Hematopoietic multipotent progenitor cell (in vitro differentiated cells): ENCODE measurements around the gene SEMA6D. TPM values are rescaled to one million over a fixed set of nuclear protein-coding genes. Genes with fewer than 3 reads are reported as not detected.
A peak's percentile ranks its signal among the peaks of the same experiment; 100 is the strongest.
"Not testable (repeated sequence)": the region's sequence is repeated elsewhere in the genome, so short reads cannot be mapped to it uniquely, and the experiment has no call there.

Experiments
- DNase-seq, 3 donors: peaks; one replicate each; pipeline ENCODE4 v3.0.0-alpha.2; 2011 to 2015; ENCODE audit warnings: low read depth in 2 of 3, low spot score in 2 of 3
- total RNA-seq: library from RNA; depleted of rRNA; stranded (reverse); fragments of >200 nt; gene quantifications from one replicate; pipeline ENCODE4 v1.2.3, GENCODE V29; 2012

Gene SEMA6D
- total RNA-seq, 1 donor, result under 0.01 TPM

DNA sequence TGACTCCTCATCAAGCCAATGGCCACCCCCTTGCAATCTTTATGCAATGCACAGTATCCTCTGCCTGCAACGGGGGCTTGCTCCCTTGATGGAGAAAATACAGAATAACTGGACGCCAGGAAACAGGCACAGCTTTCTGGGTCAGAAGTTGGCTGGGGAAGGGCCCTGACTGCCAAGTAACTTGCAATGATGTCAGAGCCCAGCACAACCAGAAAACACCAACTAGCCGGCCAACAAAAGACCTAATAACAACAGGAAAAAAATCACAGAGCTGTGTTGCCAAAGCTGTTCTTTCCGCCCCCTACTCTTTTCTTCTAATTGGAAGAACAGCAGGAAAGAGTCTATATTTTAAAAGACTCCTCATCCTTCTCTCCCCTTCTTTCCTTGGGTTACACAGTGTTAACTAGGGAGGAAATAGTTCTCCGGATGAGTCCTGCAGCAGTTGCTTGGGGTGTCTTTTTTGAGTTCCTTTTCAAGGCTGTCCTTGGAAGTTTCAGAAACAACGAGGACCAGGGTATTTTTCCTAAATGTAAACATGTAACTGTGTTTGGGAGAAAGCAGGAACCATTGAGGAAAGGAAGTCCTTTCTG is 1.4 kb upstream of the SEMA6D start:
- no peak for DNase-seq

GRCh38 chr15:47716516-47716915 is 789 bp upstream of the SEMA6D start:
- no peak for DNase-seq

GRCh38 chr15:47718497-47719437 is 1.5 kb downstream of the SEMA6D start:
- DNase-seq, result peak in 2 of 3 donors; percentile 11 to 19

- no peak for DNase-seq
Measured at GRCh38 chr15:47719730-47720129, 2.4 kb downstream of the SEMA6D start.

- no peak for DNase-seq
Measured at GRCh38 chr15:47720555-47720954, 3.2 kb downstream of the SEMA6D start.

GRCh38 chr15:47721676-47722075 is 4.4 kb downstream of the SEMA6D start:
- no peak for DNase-seq

- DNase-seq, result no peak
Measured at GRCh38 chr15:47724346-47724745, 7.0 kb downstream of the SEMA6D start.

DNA sequence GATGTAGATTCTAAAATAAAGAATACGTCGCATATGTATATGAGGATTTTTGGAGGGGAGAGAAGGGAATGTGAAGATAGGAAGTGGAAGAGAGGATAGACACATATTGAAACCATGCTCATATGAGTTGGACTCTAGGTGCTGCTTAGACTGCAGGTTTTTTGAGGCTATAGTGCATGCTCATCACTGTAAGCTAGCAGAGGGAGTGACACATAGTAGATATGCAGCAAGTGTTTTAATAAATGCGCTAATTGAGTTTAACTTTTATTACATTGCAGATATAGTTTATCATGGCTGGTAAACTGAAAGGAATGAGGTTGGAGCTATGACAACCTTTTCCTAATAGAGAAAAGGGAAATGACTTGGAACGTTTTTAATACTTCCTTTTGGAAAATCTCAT is 7.7 kb downstream of the SEMA6D start:
- no peak for DNase-seq

GRCh38 chr15:47725906-47726305 is 8.6 kb downstream of the SEMA6D start:
- no peak for DNase-seq

DNA sequence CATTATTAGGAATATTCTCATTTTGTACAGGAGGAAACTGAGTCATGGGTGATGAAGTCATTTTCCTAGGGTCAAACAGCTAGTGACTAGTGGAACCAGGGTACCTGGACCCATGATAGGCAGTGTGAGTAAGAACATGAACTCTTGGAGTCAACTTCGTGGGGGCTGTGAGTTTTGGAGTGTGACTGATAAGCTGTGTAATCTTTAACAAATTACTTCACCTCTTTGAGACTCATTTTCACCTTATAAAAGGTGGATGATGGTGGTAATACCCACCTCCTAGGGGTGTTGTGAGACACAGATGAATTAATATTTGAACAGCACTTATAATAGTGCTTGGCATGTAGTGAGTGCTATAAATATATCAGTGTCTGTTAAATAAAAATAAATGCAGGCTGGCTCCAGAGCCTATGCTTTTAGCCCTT is 9.1 kb downstream of the SEMA6D start:
- no peak for DNase-seq

GRCh38 chr15:47727137-47727536 is 9.8 kb downstream of the SEMA6D start:
- DNase-seq, result no peak

- no peak for DNase-seq
Measured at GRCh38 chr15:47727676-47728075, 10.4 kb downstream of the SEMA6D start.

DNA sequence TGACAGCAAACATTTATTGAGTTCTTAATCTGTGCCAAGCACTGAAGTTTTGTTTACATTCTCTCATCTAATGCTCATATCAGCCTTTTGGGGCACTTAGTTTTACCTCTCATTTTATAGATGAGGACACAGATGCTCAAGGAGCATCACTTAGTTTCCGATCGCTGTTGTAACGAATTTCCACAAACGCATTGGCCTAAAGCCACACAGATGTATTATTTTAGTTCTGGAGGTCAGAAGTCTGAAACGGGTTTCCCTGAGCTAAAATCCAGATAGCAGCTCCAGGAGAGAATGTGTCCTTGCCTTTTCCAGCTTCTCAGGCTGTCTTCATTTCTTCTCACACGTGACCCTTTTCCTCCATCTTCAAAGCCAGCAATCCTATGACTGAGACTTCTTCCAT is 11.1 kb downstream of the SEMA6D start:
- DNase-seq, result no peak

GRCh38 chr15:47728886-47729285 is 11.6 kb downstream of the SEMA6D start:
- DNase-seq, result no peak

DNA sequence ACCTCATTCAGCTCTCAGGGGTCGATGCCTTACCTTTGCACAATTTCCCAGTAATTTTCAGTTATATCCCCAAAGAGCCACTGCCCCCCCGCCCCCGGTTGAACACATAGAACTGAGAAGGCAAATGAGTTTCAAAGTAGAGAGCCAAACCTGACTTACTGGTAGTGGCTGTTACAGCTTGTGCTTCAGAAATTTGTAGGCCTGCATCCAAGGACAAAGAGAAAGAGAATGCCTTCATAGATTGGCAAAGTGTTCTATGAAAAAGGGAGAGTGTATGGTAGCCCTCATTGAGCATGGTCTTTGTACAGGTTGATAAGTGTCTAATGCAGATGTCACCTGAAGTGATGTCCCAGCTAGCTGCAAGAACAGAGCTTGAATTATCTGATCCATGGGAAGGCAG is 13.9 kb downstream of the SEMA6D start:
- no peak for DNase-seq

- no peak for DNase-seq
Measured at GRCh38 chr15:47732248-47732647, 14.9 kb downstream of the SEMA6D start.

DNA sequence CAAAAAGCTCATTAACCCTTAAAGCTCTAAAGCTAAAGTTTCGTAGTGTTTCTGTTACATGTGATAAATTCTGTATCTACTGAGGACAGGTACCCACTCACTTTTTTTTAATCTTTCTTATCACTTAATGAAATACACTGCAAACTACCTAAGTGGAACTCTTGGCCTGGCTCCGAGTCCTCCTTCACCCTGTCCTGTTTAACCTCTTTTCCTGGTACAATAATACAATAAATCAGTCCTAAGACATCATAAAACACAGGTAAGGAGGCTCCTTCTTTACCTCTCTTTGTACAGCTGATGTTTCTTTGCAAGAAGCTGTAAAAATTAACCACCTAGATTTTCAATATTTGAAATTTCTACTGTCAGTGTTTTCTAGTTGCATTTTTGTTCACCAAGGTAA is 15.8 kb downstream of the SEMA6D start:
- no peak for DNase-seq

- no peak for DNase-seq
Measured at GRCh38 chr15:47736143-47736786, 19.0 kb downstream of the SEMA6D start.

DNA sequence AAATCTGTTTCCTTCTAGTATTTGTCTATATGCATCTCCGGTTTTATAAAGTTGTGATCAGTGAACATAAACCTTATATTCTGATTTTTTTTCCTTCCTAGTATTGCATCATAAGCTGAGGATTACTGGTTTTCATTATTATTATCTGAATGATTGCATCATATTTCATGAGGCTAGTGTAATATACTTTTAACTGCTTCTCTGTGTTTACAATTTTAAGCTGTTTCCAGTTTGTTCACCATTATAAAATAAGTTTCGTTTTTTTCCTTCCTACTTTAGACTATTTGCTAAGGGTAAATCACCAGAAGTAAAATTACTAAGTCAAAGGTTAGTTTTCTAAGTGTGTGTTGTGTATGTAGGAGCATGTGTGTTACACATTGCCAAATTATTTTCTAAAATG is 20.2 kb downstream of the SEMA6D start:
- no peak for DNase-seq

- DNase-seq, result not testable (repeated sequence)
Measured at GRCh38 chr15:47738144-47738825, 21.0 kb downstream of the SEMA6D start.

- DNase-seq, result no peak
Measured at GRCh38 chr15:47741082-47741481, 23.8 kb downstream of the SEMA6D start.
